WTC11 (cell line): ENCODE results near the gene KCNA1. TPM values are rescaled to one million over a fixed set of nuclear protein-coding genes. Genes with fewer than 3 reads are reported as not detected.

Experiments used
- ATAC-seq: fragments of 200-7000 bp; cut with Tn5 transposase; 2 replicates; pipeline ENCODE4 v1.10.0; 2021; ENCODE audit warnings: mild to moderate bottlenecking, moderate library complexity
- CTCF ChIA-PET: fragments of 300-600 bp; sonication (Branson Sonifier 250); formaldehyde crosslinking; loops from one replicate; lab custom pipeline; 2021; ENCODE audit warnings: antibody characterized with exemption; lab: Charles Lee
- POLR2A ChIA-PET: fragments of 350-600 bp; sonication (Branson Sonifier 250); formaldehyde crosslinking; loops from one replicate; lab custom pipeline; 2021; ENCODE audit warnings: antibody characterized with exemption; lab: Charles Lee
- DNase-seq: peaks from one replicate; pipeline ENCODE4 v3.0.0; 2021; ENCODE audit warnings: low spot score
- H3K27ac Mint-ChIP-seq: 2 replicates; pipeline ENCODE4 v1.8.0; 2021; ENCODE audit warnings: mixed read lengths
- H3K27me3 Mint-ChIP-seq: 2 replicates; pipeline ENCODE4 v1.8.0; 2021; ENCODE audit warnings: low read depth, mild to moderate bottlenecking, moderate library complexity, mixed read lengths
- H3K36me3 Mint-ChIP-seq: 2 replicates; pipeline ENCODE4 v1.8.0; 2021; ENCODE audit warnings: mixed read lengths
- H3K4me1 Mint-ChIP-seq: 2 replicates; pipeline ENCODE4 v1.8.0; 2022; ENCODE audit warnings: mixed read lengths
- H3K4me3 Mint-ChIP-seq: 2 replicates; pipeline ENCODE4 v1.8.0; 2021; ENCODE audit warnings: mild to moderate bottlenecking, moderate library complexity, mixed read lengths
- H3K9me3 Mint-ChIP-seq: 2 replicates; pipeline ENCODE4 v1.8.0; 2021; ENCODE audit warnings: mixed read lengths
- ATF1 ChIP-seq: sonication (generic); formaldehyde crosslinking; IDR thresholded peaks from 2 replicates; pipeline ENCODE4 v1.8.1; 2023; ENCODE audit warnings: mild to moderate bottlenecking, moderate library complexity, missing genetic modification reagents
- FOXK1 ChIP-seq: sonication (generic); formaldehyde crosslinking; IDR thresholded peaks from 2 replicates; pipeline ENCODE4 v1.8.0; 2022; ENCODE audit warnings: mild to moderate bottlenecking, moderate library complexity, missing genetic modification reagents
- FOXP1 ChIP-seq: sonication (generic); formaldehyde crosslinking; IDR thresholded peaks from 2 replicates; pipeline ENCODE4 v1.8.0; 2022; ENCODE audit warnings: missing genetic modification reagents, mild to moderate bottlenecking, moderate library complexity, borderline replicate concordance
- MYBL2 ChIP-seq: sonication (generic); formaldehyde crosslinking; IDR thresholded peaks from 2 replicates; pipeline ENCODE4 v1.8.1; 2023; ENCODE audit warnings: mild to moderate bottlenecking, moderate library complexity, missing genetic modification reagents
- NR2C2 ChIP-seq: sonication (generic); formaldehyde crosslinking; IDR thresholded peaks from 2 replicates; pipeline ENCODE4 v1.8.0; 2022; ENCODE audit warnings: mild to moderate bottlenecking, missing genetic modification reagents
- SMAD4 ChIP-seq: sonication (generic); formaldehyde crosslinking; IDR thresholded peaks from 2 replicates; pipeline ENCODE4 v1.8.0; 2022; ENCODE audit warnings: mild to moderate bottlenecking, missing genetic modification reagents
- ZNF121 ChIP-seq: sonication (generic); formaldehyde crosslinking; IDR thresholded peaks from 2 replicates; pipeline ENCODE4 v1.8.0; 2023; ENCODE audit warnings: missing genetic modification reagents
- total RNA-seq: library from RNA; stranded (reverse); gene quantifications from 3 replicates; pipeline ENCODE4 v1.2.3, GENCODE V29; 2021
- TF ChIP-seq, protein P1 (sequence below): sonication (generic); formaldehyde crosslinking; IDR thresholded peaks from 2 replicates; pipeline ENCODE4 v1.8.1; 2023; ENCODE audit warnings: mild to moderate bottlenecking, missing genetic modification reagents, borderline replicate concordance
- TF ChIP-seq, protein P2 (sequence below): fragments of 250-450 bp; sonication (Bioruptor Pico); IDR thresholded peaks from 2 replicates; pipeline ENCODE4 v1.9.0; 2021; ENCODE audit warnings: mild to moderate bottlenecking
- TF ChIP-seq, protein P3 (sequence below): sonication (generic); formaldehyde crosslinking; IDR thresholded peaks from 2 replicates; pipeline ENCODE4 v1.8.0; 2022; ENCODE audit warnings: mild to moderate bottlenecking, missing genetic modification reagents
- TF ChIP-seq, protein P4 (sequence below): fragments of 250-450 bp; sonication (Bioruptor Pico); IDR thresholded peaks from 2 replicates; pipeline ENCODE4 v1.8.0; 2021; ENCODE audit warnings: mild to moderate bottlenecking
- TF ChIP-seq, protein P5 (sequence below): sonication (generic); formaldehyde crosslinking; conservative IDR thresholded peaks from 2 replicates; pipeline ENCODE4 v1.8.1; 2022; ENCODE audit warnings: mild to moderate bottlenecking, missing genetic modification reagents
- TF ChIP-seq, protein P6 (sequence below): fragments of 250-450 bp; sonication (Bioruptor Pico); conservative IDR thresholded peaks from 2 replicates; pipeline ENCODE4 v1.9.0; 2021; ENCODE audit warnings: mild to moderate bottlenecking
- TF ChIP-seq, protein P7 (sequence below): sonication (generic); formaldehyde crosslinking; IDR thresholded peaks from 2 replicates; pipeline ENCODE4 v1.8.1; 2022; ENCODE audit warnings: mild to moderate bottlenecking, missing genetic modification reagents, moderate library complexity, borderline replicate concordance

Gene KCNA1
- total RNA-seq, 1 experiment from 2014 or later = 0.04 TPM

DNA sequence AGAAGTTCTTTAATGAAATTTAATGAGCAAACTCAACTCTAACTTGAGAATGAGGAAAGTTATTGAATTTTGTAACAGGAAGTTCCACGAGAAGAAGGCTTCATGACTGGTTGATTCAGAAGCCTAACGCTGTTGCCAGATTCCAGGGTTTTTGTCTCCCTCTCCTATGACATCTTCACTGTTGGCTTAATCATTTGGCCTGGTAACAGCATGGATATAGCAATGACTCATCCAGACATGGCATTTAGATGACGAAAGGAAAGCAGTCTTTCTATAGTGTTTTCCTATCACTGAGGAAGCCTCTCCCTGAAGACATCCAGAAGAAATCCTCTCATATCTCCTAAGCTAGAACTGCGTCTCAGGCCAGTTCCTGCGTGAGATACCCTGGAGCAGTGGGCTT is 9.4 kb upstream of the KCNA1 start:
- H3K27ac Mint-ChIP-seq = no peak overlapping the region
- TF ChIP-seq, protein P1, sequence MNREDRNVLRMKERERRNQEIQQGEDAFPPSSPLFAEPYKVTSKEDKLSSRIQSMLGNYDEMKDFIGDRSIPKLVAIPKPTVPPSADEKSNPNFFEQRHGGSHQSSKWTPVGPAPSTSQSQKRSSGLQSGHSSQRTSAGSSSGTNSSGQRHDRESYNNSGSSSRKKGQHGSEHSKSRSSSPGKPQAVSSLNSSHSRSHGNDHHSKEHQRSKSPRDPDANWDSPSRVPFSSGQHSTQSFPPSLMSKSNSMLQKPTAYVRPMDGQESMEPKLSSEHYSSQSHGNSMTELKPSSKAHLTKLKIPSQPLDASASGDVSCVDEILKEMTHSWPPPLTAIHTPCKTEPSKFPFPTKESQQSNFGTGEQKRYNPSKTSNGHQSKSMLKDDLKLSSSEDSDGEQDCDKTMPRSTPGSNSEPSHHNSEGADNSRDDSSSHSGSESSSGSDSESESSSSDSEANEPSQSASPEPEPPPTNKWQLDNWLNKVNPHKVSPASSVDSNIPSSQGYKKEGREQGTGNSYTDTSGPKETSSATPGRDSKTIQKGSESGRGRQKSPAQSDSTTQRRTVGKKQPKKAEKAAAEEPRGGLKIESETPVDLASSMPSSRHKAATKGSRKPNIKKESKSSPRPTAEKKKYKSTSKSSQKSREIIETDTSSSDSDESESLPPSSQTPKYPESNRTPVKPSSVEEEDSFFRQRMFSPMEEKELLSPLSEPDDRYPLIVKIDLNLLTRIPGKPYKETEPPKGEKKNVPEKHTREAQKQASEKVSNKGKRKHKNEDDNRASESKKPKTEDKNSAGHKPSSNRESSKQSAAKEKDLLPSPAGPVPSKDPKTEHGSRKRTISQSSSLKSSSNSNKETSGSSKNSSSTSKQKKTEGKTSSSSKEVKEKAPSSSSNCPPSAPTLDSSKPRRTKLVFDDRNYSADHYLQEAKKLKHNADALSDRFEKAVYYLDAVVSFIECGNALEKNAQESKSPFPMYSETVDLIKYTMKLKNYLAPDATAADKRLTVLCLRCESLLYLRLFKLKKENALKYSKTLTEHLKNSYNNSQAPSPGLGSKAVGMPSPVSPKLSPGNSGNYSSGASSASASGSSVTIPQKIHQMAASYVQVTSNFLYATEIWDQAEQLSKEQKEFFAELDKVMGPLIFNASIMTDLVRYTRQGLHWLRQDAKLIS = no peak
- no peak for TF ChIP-seq SMAD4 (CRISPR knock-in tag)
- H3K27me3 Mint-ChIP-seq = peaks cover 24% of the 10 kb centered on the region
- H3K36me3 Mint-ChIP-seq = no peaks in the 10 kb centered on the region
- H3K9me3 Mint-ChIP-seq = no peaks in the 10 kb centered on the region
- CTCF ChIA-PET = no interaction called here
- POLR2A ChIA-PET = no interaction called here
- H3K4me1 Mint-ChIP-seq = no peaks in the 10 kb centered on the region
- no peak overlapping the region for H3K4me3 Mint-ChIP-seq
- no peak for ATAC-seq
- no peak for DNase-seq

DNA sequence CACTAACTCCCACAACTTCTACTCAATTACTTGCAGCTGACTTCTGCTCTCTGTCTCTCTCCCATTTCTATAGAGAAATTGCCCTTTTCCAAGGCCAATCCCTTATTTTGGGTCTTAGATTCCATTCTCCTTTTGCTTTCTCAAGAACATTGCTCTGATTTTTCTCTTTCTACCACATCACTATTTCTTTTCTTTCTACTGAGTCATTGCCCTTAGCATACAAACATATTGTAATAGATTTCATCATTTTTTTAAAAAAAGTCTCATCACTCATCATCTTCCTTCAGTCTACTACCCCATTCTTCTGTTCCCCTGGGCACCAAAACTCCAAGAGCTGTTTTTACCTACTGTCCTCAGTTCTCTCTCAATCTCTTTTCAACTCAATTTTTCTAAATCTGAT is 4.4 kb upstream of the KCNA1 start:
- Mint-ChIP-seq H3K27ac (no peak overlapping the region), H3K9me3 (no peaks in the 10 kb centered on the region), H3K36me3 (no peaks in the 10 kb centered on the region), H3K4me3 (no peak overlapping the region), H3K27me3 (peaks cover 21% of the 10 kb centered on the region), H3K4me1 (peaks cover 8% of the 10 kb centered on the region)
- POLR2A ChIA-PET = no interaction called here
- TF ChIP-seq FOXP1 (CRISPR knock-in tag) = no peak
- no peak for TF ChIP-seq ZNF121 (CRISPR knock-in tag)
- TF ChIP-seq SMAD4 (CRISPR knock-in tag) = no peak
- TF ChIP-seq, protein P2, sequence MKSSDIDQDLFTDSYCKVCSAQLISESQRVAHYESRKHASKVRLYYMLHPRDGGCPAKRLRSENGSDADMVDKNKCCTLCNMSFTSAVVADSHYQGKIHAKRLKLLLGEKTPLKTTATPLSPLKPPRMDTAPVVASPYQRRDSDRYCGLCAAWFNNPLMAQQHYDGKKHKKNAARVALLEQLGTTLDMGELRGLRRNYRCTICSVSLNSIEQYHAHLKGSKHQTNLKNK = no peak
- TF ChIP-seq, protein P3, sequence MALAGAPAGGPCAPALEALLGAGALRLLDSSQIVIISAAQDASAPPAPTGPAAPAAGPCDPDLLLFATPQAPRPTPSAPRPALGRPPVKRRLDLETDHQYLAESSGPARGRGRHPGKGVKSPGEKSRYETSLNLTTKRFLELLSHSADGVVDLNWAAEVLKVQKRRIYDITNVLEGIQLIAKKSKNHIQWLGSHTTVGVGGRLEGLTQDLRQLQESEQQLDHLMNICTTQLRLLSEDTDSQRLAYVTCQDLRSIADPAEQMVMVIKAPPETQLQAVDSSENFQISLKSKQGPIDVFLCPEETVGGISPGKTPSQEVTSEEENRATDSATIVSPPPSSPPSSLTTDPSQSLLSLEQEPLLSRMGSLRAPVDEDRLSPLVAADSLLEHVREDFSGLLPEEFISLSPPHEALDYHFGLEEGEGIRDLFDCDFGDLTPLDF (CRISPR knock-in tag) = no peak
- no peak for TF ChIP-seq FOXK1
- TF ChIP-seq, protein P4, sequence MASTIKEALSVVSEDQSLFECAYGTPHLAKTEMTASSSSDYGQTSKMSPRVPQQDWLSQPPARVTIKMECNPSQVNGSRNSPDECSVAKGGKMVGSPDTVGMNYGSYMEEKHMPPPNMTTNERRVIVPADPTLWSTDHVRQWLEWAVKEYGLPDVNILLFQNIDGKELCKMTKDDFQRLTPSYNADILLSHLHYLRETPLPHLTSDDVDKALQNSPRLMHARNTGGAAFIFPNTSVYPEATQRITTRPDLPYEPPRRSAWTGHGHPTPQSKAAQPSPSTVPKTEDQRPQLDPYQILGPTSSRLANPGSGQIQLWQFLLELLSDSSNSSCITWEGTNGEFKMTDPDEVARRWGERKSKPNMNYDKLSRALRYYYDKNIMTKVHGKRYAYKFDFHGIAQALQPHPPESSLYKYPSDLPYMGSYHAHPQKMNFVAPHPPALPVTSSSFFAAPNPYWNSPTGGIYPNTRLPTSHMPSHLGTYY (CRISPR knock-in tag) = no peak
- no peak for TF ChIP-seq ATF1
- no peak for TF ChIP-seq NR2C2 (CRISPR knock-in tag)
- no peak for TF ChIP-seq MYBL2
- TF ChIP-seq, protein P5, sequence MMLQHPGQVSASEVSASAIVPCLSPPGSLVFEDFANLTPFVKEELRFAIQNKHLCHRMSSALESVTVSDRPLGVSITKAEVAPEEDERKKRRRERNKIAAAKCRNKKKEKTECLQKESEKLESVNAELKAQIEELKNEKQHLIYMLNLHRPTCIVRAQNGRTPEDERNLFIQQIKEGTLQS = no peak
- TF ChIP-seq, protein P6, sequence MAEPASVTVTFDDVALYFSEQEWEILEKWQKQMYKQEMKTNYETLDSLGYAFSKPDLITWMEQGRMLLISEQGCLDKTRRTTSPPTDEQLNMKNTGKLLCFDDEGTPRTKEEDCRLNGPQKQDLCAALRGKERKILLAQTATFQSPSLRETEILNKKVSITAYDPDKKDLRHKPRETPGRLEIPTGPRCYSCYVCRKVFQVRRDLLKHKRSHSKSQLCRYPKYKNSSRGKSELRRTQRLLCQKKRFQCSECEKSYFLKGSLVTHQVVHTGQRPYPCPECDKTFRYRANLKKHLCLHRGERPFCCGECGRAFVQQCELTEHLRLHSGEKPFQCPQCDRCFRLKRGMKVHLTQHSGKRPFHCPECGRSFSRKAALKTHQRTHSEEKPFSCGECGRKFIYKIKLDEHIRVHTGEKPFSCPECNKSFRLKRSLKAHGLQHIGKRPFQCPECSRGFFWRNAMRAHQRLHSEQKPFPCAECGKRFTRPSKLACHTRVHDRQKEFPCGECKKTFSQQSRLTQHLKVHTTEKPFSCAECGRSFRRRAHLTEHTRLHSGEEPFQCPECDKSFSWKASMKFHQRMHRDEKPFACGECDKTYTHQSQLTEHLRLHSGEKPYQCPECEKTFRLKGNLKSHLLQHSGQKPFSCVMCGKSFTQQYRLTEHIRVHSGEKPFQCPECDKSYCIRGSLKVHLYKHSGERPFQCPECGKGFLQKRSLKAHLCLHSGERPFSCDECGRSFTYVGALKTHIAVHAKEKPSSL (CRISPR knock-in tag) = no peak
- TF ChIP-seq, protein P7, sequence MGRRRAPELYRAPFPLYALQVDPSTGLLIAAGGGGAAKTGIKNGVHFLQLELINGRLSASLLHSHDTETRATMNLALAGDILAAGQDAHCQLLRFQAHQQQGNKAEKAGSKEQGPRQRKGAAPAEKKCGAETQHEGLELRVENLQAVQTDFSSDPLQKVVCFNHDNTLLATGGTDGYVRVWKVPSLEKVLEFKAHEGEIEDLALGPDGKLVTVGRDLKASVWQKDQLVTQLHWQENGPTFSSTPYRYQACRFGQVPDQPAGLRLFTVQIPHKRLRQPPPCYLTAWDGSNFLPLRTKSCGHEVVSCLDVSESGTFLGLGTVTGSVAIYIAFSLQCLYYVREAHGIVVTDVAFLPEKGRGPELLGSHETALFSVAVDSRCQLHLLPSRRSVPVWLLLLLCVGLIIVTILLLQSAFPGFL (CRISPR knock-in tag) = no peak
- CTCF ChIA-PET = no interaction called here
- ATAC-seq (no peak), DNase-seq (no peak)
